Activated naive CD4-positive, alpha-beta T cell treated with anti-CD3 and anti-CD28 coated beads, Interleukin-2, amount 50 U/mL, for 72 hours (primary cell): ENCODE data around the gene CRYAB. TPM values are rescaled to one million over a fixed set of nuclear protein-coding genes. Genes with fewer than 3 reads are reported as not detected.

Experiments
- ATAC-seq, 2 donors: fragments of 150-1000 bp; cut with Tn5 transposase; 2 replicates each; pipeline ENCODE4 v1.10.0; 2021; ENCODE audit warnings: mild to moderate bottlenecking in 2 of 2, moderate library complexity in 2 of 2
- DNase-seq, 2 donors: peaks; one replicate each; pipeline ENCODE4 v3.0.0; 2021 to 2022; ENCODE audit warnings: low spot score in 2 of 2
- H3K27ac Mint-ChIP-seq, 2 donors: one replicate each; pipeline ENCODE4 v1.8.0; 2022; ENCODE audit warnings: mild to moderate bottlenecking in 2 of 2, mixed read lengths in 2 of 2
- H3K36me3 Mint-ChIP-seq, 2 donors: one replicate each; pipeline ENCODE4 v1.8.0; 2022; ENCODE audit warnings: mixed read lengths in 2 of 2
- H3K9me3 Mint-ChIP-seq, 2 donors: one replicate each; pipeline ENCODE4 v1.8.0; 2022; ENCODE audit warnings: mixed read lengths in 2 of 2
- total RNA-seq, 2 donors: library from RNA; stranded (reverse); gene quantifications; one replicate each; pipeline ENCODE4 v1.2.3, GENCODE V29; 2022

Gene CRYAB
- total RNA-seq, 2 donors from 2014 or later, result not detected

DNA sequence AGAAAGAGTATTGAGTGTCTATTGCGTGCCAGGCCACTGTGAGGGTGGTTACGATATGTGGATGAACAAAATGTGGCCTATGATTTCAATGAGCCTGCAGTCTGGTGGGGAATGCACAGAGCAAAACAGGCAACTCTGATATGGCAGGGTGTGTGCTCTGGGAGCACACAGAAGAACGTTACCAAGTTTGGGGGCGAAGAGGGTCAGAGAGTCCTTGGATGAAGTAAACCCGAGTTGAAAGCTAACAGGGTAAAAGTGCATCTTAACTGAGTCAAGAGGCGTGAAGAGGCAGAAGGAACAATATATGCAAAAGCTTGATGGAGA is 32.0 kb downstream of the CRYAB start:
- peak overlapping the region; percentile 98 to 100 for H3K27ac Mint-ChIP-seq
- peaks cover 0 to 4% of the 10 kb centered on the region in 2 donors for H3K9me3 Mint-ChIP-seq
- peak; percentile 3 to 5 for ATAC-seq
- H3K36me3 Mint-ChIP-seq, result peaks cover 8 to 15% of the 10 kb centered on the region in 2 donors
- no peak for DNase-seq

DNA sequence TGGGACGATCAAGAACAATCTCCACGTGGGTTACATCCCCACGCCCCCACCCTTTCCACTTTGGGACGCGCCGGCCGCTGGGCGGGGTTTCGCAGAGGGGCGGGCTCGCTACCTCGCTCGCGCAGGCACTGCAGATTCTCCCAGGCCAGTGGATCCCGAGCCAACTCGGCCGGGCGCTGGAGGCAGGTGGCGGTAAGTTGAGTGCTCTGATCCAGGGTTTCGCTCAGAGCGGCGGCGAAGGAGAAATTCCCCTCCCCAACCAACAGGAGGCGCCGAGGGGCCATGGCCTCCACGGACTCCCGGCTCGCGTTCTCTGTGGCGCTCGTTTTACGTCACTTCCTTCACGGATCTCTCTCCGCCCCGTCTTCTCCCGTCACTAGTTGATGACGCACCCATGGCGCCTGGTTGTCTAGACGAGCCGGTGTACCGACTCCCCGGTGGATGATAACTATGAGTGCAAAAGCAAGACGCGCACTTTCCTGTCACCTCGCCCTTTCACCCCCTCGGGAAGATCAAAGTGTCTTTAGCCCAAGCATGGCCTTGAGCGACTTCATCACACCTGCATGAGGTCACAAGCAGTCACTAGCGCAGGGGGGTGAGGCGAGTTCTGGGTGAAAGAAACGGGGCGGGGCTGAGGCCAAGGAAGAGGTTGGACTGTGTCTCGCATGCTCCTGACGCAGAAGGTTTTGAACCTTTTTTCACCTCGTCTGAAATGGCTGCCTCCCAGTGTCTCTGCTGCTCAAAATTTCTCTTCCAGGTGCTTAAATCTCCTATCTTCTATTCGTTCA is 32.5 kb downstream of the CRYAB start, which contains the start of the genes CFAP68 and FDXACB1:
TSS of gene CFAP68 (plus strand) at position 693 of the 788 bp plus-strand sequence. CDS start at position 713, 20 bp downstream.
TSS of gene FDXACB1 (minus strand) at position 317 of the 788 bp plus-strand sequence. CDS start at position 284, 33 bp downstream.
- DNase-seq (peak; percentile 94 to 96), ATAC-seq (peak; percentile 93 to 94)
- Mint-ChIP-seq H3K27ac (peak within 1 kb of the TSS; percentile 98 to 100), H3K36me3 (peaks cover 8 to 15% of the 10 kb centered on the region in 2 donors), H3K9me3 (peaks cover 0 to 4% of the 10 kb centered on the region in 2 donors)

DNA sequence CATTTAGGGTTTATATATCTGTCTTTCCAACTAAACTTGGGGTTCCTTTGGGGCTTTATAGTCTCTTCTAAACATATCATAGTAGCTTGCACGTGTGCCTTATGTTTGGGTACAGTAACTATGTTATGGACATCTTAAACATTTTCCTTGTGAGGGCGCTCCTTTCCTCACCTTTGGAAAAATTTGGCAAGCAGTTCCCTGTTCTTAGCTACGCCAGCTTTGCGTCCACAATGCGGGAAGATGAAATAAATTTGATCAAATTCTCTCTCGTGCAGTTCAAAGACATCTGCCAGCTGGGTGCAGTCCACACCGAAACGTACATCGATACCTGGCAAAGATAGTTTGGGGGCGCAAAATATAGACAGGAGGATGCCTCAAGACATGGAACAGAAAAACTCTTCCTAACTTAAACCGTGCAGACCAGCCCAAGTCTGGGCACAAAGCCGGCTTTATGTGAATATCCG is 33.2 kb downstream of the CRYAB start:
- DNase-seq (no peak), ATAC-seq (no peak)
- H3K9me3 Mint-ChIP-seq, result peaks cover 0 to 4% of the 10 kb centered on the region in 2 donors
- H3K36me3 Mint-ChIP-seq, result peaks cover 8 to 15% of the 10 kb centered on the region in 2 donors
- H3K27ac Mint-ChIP-seq, result peak overlapping the region; percentile 98 to 100

DNA sequence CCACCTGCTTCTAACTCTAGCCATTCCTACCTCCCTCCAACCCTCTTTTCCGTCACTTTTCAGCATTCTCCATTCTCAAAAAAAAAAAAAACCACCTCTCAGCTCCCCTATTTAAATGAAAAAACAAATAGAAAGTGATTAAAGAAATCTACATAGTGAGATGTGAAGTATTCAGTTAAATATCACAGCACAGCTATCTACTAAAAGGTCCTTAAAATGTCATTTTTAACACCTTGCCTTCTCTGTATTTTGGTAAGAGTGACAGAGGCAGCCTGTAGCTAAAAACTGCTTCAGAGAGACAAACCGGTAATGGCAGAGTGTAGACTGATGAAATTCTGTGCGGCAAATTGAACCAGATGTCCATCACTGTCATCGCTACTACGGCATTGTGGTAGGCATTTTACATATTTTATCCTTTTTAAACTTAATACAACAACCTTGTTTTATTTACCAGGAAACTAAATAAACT is 39.8 kb downstream of the CRYAB start:
- H3K36me3 Mint-ChIP-seq, result peaks cover 10 to 24% of the 10 kb centered on the region in 2 donors
- H3K27ac Mint-ChIP-seq, result peak overlapping the region; percentile 67 to 93
- no peak for DNase-seq
- no peaks in the 10 kb centered on the region for H3K9me3 Mint-ChIP-seq
- no peak for ATAC-seq

DNA sequence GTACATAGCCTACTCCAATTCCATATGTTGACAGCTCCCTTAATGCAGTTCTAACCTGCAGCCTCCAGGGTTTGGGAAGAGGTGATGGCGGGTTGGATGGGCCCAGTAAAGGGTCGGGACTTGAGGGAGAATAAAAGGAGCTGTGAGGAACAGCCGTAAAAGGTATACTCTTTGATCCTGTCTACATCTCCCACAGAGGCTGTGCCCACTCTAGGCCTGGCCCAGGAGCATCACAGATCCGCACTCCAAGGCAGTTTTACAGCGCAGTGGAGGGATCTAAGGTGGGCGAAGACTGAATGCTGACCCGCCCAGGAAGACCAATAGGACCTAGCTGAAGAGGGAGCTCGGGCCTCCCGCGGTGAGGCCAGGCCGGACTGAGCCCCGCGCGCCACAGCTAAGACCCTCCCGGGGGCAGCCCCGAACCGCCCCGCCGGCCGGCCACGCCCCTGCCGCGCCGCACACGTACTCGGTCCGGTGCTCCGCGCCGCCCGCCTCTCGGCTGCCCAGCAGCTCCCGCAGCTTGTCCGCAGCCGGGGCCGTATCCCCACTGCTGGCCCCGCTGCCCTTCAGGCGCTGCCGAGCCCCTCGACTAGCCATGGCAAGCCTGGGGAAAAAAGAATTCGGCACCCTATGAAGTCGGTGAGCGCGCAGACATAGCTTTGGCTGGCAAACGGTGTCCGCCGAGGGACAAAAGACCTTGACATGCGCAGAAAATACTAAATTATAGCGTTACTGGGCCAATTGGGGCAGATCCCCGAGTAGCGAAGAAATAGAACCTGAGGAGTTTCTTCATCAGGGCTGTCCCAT is 40.5 kb downstream of the CRYAB start, which contains the start of gene ALG9:
TSS of gene ALG9 (minus strand) at position 696 of the 807 bp plus-strand sequence. CDS start at position 597, 99 bp downstream.
- no peaks in the 10 kb centered on the region for H3K9me3 Mint-ChIP-seq
- H3K36me3 Mint-ChIP-seq, result peaks cover 10 to 31% of the 10 kb centered on the region in 2 donors
- peak; percentile 94 to 95 for ATAC-seq
- H3K27ac Mint-ChIP-seq, result peak within 1 kb of the TSS; percentile 90 to 93
- DNase-seq, result peak; percentile 81 to 91

DNA sequence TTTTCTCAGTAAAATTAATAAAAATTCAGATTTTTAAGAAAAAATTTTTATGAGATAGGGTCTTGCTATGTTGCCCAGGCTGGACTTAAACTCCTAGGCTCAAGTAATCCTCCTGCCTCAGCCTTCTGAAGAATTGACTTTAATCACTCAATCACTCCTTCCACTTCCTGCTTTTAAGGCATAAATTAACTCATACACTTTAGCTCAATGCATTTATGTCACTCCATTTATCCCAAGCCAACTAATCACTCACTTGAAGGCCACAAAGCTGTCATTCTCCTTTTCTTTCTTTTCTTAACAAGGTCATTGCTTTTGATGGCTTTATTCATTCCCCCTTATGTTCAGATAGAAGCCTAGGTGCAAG is 41.1 kb downstream of the CRYAB start:
- Mint-ChIP-seq H3K27ac (peak overlapping the region; percentile 90 to 93), H3K36me3 (peaks cover 10 to 31% of the 10 kb centered on the region in 2 donors), H3K9me3 (no peaks in the 10 kb centered on the region)
- ATAC-seq (peak; percentile 6 to 24), DNase-seq (no peak)

DNA sequence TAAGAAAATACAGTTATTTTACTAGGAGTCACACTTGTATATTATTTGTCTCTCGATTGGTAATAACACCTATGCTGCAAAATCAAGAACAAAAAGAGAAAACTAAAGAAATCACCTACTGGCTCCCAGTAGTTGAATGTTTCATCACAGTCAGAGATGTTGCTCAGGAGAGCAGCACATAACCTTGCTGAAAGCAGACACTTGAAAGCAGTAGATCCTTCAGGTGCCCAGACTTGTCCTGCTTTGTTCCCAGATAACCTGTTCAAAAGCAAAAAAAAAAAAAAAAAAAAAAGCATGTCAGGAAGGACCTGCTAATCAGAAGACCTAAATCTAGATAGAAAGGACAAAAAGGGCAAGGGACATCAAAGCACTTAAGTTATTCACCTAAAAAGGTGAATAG is 41.5 kb downstream of the CRYAB start:
- H3K27ac Mint-ChIP-seq, result peak overlapping the region in 1 of 2 donors; percentile 93

DNA sequence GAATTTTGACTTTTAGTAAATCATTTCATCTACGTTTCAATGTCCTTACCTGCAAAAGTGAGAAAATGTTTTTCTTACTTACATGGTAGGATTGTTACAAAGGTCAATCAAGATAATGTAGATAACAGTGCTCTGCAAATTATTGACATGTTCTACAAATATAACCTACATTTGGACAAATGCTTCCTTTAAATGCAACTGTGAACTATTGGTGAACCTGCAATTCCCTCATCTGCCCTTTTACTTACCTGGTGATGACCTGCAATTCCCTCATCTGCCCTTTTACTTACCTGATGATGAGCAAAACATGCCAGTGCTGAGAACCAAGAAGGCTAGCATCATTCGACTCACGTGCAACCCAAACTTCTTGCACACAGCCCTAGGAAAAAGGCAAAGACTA is 51.3 kb downstream of the CRYAB start:
- DNase-seq (no peak), ATAC-seq (no peak)
- H3K36me3 Mint-ChIP-seq, result peaks cover 6 to 18% of the 10 kb centered on the region in 2 donors
- no peaks in the 10 kb centered on the region for H3K9me3 Mint-ChIP-seq
- no peak overlapping the region for H3K27ac Mint-ChIP-seq

More for the DNA sequence above, 41.5 kb downstream of the CRYAB start:
- DNase-seq (no peak), ATAC-seq (no peak)
- Mint-ChIP-seq H3K9me3 (no peaks in the 10 kb centered on the region), H3K36me3 (peaks cover 10 to 34% of the 10 kb centered on the region in 2 donors)

Other genes starting within 250 kb of the CRYAB start
- gene PPP2R1B, start 145.4 kb downstream of the CRYAB start, total RNA-seq, result 10 to 100 TPM; 53.9 to 57.3 TPM
- 10 to 100 TPM; 24.0 to 40.5 TPM for gene ALG9, start 40.2 kb downstream of the CRYAB start, total RNA-seq
- gene FDXACB1, start 32.6 kb downstream of the CRYAB start, total RNA-seq, result 1 to 10 TPM; 4.9 to 5.1 TPM
- 10 to 100 TPM; 30.8 to 35.7 TPM for gene CFAP68, start 32.2 kb downstream of the CRYAB start, total RNA-seq
- not detected for gene HSPB2, start 964 bp upstream of the CRYAB start, total RNA-seq
- not detected for gene C11orf52, start 7.1 kb upstream of the CRYAB start, total RNA-seq
- gene DIXDC1, start 25.6 kb upstream of the CRYAB start, total RNA-seq, result 10 to 100 TPM in 1 of 2 donors, 1 to 10 TPM in 1; 5.6 to 30.2 TPM
- 10 to 100 TPM; 37.4 to 46.4 TPM for gene DLAT, start 113.6 kb upstream of the CRYAB start, total RNA-seq
- 1 to 10 TPM; 1.2 to 2.5 TPM for gene PIH1D2, start 162.2 kb upstream of the CRYAB start, total RNA-seq
- gene NKAPD1, start 162.5 kb upstream of the CRYAB start, total RNA-seq, result 10 to 100 TPM; 16.9 to 20.1 TPM
- 10 to 100 TPM; 33.5 to 49.4 TPM for gene TIMM8B, start 175.0 kb upstream of the CRYAB start, total RNA-seq
- 100 to 1,000 TPM; 106 to 115 TPM for gene SDHD, start 175.1 kb upstream of the CRYAB start, total RNA-seq